HG02973 (cell line): Measurements from ENCODE around the gene TIMP2.
"Not testable (repeated sequence)": the region's sequence is repeated elsewhere in the genome, so short reads cannot be mapped to it uniquely, and the experiment has no call there.

Source experiments
- ATAC-seq: cut with Tn5 transposase; IDR thresholded peaks from one replicate; pipeline ENCODE4 v1.9.1; 2021; ENCODE audit warnings: moderate library complexity; ENCODE audit not compliant: unreplicated experiment

TIMP2 gene

DNA sequence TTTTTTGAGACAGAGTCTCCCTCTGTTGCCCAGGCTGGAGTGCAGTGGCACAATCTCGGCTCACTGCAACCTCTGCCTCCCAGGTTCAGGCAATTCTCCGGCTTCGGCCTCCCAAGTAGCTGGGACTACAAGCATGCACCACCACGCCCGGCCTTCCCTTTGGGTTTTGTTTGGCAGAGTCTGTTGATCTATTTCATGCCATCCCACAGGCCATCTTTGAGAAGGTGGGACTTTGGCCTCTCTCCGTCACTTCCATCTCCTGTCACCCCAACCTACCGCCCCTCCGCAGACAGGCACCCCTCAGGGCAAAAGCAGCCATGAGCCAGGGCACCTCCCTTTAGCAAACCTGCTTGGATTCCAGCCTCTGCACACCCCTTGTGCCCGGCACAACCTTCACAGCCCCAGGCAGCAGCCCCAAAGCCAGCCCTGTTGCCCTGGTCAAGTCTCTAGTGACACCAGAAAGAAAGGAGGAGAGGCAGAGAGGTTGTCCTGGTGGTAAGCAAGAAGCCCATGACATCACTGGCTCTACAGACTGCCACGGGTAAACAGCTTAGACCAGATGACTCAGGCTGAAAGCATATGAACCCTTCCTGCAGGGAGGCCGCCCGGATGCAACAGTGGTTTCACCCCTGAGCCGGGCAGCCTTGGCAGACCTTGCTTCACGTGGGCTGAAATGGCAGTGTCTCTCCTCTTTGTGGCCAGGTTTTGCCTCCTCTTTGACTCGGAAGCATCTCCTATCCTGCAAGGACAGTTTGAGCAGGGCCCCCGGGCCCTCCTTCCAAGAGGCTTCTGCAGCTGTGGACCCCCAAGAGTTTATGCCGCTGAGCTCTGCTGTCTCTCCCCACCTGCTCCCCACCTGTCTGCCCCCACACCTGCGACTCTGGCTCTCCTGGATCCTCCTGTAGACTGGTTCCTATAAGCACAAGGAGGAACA, 8.1 kb upstream of the TIMP2 start:
- ATAC-seq = no peak

DNA sequence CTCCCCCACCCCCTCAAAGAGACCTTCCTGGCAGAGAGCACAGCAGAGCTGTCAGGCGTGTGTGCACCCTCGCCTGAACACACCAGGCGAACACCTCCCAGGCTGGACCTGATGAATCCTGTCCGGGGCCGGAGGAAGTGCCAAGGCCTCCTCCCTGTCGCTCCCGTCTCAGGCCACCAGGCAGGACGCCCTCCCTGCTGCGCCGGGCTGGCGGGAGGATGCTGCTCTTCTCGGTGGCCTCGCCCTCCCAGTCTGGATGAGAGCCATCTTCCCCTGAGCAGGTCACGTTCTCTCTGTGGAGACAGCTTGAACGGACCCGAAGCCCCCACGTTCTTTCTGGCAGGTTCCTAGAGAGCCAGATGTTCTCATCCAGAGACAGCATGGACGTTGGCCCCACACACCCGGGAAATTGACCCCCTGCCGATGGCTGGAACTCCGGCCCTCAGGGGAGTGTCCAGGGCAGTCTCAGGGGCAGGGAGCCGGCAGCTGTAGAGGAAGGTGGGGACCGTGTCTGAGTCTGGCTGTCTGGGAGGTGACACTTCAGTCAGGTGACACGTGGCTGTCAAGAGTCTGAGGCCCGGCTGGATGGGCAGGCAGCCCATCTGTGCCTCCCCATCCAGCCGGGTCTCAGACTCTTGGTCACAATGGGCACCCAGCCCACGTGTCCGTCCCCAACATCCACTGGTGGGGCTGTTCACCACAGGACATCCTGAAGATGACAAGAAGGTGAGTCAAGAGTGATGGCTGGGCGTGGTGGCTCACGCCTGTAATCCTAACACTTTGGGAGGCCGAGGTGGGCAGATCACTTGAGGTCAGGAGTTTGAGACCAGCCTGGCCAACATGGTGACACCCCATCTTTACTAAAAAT, 5.0 kb upstream of the TIMP2 start:
- ATAC-seq = no peak

DNA sequence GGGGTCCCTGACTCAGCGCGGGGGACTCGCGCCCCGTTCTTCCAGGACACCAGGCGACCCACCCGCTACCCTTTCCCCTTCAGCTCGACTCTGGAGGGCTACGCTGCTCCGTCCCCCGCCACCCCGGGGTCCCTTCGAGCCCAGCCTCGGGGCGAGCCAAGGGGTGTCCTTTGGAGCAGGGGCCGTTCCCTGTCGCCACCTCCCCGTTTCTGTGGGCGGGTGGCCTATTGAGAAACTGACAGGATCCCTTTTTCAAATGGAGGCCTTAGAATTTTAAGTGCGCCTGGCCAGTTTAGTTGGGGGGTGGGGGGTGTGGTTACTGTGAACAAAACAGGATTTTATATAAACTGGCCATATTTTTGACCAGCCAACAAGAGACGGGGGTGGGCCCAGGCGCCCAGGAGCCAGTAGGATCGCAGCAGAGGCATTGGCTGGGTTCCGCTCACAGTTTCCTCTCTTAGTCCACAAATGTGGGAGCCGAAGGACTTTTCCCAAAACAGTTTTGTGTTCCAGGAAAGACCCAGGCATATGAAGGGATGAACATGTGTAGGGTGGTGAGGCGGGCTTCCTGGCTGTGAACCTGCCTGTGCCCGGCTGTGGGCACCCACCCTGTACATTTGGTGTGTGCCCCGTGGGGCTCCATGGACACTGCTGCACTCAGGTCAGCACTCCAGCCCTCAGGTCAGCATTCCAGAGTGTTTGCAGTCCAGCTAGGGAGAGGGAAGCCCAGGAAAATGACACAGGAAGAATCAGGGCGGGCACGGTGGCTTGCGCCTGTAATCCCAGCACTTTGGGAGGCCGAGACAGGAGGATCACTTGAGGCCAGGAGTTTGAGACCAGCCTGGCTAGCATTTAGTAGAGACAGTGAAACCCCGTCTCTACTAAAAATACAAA, 722 bp upstream of the TIMP2 start:
- no peak for ATAC-seq

DNA sequence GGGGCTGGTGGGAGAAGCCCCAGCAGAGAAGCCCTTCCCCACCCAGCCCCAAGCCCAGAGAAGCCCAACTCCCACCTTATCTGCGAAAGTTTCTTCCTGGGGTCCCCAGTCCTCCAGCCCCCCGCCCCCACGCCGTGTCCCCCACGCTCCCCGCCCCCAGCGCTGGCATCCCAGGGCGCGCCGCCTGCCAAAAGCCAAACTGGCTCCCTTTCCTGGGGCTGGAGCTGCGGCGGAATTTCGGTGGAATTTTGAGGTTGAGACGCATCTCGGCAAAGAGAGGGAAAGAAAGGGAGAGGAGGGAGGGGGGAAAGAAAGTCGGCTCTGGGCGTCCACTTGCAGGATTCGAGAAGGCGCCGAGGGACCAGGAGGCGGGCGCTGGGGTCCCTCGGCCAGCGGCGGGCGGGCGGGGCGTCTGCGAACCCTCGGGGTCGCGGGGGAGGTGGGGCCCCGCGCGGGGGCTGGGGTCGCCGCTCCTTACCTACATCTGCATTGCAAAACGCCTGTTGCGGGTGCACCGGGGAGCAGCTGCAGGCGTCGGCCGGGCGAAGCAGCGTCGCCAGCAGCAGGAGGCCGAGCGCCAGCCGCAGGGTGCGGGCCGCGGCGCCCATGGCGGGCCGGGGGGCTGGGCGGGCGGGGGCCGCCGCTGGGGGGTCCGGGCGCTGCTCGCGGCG, 571 bp downstream of the TIMP2 start:
- no peak for ATAC-seq

DNA sequence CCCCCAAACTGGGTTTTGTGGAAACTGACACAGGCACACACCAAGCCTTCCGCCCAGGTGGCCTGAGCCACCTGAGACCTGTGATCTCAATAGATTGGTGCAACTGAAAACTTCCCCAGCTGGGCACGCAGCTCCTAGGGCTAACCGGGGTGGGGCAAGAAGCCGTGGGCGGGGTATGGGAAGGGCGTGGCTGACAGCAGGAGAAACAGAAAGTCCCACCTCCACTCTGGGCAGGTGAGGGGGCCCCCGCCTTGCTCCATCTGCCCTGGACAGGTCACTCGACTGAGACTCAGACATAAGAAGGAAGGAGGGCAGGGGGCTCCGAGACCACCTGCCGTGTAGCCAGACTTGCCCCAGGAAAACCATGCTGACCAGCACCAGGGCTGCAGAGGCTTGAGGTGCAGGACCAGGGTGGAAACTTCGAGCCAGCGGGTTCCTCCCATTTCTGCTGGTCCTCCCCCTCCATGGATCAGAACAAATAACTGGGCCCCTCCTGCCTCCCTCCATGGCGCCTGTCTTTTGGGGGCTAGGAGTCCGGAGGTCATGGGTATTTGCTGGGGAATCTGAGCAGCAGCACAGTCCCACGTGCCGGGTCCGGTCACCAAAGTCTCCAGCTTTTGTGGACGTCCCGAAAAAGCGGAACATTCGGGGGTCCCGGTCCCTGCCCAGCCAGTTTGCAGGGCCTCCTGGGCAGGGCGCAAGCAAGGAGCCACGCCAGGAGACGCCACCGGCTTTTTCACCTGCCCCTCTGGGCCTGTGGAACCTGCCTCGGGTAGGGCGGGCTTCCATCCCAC, 1.3 kb downstream of the TIMP2 start:
- ATAC-seq = no peak

DNA sequence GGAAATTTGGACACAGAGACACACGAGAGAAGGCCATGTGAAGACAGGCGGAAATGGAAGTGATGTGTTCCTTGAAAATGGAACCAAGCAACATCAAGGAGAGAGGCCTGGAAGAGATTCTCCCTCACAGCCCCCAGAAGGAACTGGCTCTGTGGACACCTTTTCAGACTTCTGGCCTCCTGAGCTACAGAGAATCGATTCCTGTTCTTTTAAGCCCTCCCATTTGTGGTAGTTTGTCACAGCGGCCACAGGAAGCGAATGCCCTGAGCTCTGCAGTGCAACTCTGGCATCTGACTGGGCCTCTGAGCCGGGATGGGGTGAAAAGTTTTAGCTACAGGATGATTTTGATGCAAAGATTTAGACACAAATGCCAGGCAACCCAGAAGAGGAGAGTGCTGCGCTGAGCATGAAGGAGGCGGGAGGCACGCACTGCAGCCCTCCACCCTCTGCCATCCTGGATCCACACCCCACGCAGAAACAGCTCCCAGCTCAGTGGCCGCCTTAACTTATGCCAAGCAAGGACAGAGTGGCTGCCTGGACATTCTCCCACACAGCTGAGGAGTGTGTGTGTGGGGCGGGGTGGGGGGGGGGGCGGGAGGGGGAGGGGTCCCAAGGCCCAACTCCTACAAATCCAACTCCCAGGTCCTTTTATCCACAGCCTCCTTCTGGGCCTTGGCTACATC, 2.2 kb downstream of the TIMP2 start:
- ATAC-seq = no peak

DNA sequence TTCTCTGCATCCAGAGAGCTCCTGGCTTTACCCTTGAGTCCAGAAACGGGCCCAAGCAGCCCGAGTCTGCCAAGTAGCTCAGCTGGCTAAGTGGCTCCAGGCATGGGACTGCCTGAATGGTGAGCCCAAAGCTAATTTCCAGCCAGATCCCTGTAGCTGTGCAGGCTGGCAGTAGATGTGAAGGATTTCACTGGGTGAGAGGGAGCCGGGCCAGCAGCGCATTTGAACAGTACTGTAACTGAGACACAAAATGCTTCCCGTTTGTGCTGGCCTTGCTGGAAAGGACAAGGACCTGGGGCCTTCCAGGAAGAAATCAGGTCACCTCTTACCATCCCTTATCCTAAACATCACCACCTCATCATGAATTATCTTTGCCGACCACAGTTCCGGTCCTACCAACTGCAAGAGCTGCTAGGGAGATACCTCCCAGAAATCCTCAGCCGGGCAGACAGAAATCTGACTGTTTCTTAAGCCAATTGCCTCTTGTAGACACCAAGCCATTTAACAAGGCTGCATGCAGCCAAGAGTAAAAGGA, 3.7 kb downstream of the TIMP2 start:
- ATAC-seq = no peak

DNA sequence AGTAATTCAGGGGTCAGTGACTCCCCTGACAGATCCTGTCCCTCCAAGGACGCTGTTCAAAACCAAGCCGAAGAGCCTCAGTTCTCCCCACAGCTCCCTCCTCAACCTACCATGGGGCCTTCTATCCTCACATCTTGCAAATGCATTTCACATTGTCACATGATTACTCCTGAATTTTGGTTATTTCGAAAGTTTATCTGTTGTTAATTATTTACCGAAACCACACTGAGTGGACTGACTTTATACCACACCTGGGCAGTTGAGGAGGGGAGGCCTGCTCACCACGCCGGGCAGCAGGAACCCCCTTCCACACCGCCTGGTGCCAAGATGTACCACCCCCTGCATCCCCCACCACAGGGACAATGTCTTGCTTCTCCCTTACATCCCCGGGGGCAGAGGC, 4.7 kb downstream of the TIMP2 start:
- ATAC-seq = no peak

DNA sequence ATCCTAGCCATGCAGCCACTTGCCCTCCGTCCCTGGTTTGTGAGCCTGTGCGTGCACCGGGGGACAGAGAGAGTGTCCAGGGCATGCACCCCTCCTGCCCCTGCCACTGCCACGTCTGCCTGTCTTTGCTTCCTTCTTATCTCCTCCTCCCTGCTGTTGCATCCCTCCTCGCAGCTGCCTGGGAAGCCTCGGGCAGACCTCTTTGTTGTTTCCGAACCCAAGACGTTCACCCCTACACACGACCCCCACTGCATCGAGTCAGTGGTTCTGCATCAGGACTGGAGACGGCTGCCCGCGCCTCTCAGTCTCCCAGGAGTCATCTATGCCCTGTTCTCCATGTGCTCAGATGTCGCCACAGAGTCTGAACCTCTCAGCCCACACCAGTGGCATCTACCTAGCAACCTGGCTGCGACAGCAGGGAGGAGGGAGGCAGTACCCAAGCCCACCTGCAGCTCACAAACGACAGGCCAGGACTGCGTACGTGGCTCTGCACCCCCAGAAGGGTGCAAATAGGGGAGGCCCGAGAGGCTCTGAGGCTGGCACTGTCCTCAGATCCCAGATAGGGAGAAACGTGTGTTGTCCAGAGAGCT, 5.2 kb downstream of the TIMP2 start:
- ATAC-seq = no peak

DNA sequence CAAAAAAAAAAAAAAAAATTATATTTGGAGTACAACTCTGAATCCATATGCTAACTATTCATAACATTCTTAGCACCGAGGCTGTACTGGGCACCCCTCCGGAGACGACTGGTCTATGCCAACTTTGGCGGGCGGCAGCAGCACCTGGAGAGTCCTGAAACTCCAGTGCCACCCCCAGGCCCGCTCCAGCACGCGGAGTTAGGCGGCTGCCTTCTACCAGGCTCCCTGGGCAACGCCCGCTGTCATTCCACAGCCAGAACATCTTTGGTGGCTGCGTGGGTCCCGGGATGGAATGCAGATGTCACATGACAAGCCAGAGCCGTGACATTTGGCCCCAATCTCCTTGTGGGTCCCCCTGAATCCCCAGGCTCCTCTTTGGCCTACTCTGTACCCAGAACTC, 6.2 kb downstream of the TIMP2 start:
- no peak for ATAC-seq

DNA sequence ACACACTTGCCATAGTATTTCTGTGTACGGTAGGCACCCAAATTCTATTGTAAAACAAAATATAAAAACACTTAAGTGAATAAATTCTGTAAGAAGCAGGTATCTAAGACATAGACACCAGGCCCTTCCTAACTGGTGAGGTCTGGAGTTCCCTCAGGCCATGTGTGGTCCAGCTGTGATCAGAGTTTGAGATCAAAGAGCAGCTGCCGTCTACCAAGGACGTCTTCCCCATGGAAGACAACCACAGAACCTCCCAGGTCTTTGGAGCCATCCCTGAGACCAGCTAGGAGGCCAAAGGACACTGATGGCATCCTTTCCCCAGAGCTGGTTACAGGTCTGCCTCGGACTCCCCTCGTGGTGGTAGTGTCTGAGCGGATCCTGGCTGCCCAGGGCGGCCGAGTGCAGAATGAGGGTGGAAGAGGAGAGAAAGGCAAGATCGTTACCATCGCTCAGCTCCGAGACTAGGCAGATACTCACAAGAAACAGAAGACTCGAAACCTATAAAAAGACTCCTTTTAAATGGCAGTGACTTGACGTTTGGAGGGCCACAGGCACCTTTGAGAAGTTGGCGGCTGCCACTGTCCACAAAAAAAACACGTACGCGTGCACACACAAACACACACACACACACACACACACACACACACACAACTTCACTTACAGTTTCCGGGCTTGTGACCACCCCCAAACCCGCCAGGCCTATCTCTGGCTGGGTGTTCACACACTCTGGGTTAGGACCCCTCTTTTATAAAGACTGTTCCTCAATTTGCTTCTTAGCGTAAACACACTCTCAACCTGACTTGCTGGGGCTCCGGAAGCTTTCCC, 7.5 kb downstream of the TIMP2 start:
- ATAC-seq = no peak

DNA sequence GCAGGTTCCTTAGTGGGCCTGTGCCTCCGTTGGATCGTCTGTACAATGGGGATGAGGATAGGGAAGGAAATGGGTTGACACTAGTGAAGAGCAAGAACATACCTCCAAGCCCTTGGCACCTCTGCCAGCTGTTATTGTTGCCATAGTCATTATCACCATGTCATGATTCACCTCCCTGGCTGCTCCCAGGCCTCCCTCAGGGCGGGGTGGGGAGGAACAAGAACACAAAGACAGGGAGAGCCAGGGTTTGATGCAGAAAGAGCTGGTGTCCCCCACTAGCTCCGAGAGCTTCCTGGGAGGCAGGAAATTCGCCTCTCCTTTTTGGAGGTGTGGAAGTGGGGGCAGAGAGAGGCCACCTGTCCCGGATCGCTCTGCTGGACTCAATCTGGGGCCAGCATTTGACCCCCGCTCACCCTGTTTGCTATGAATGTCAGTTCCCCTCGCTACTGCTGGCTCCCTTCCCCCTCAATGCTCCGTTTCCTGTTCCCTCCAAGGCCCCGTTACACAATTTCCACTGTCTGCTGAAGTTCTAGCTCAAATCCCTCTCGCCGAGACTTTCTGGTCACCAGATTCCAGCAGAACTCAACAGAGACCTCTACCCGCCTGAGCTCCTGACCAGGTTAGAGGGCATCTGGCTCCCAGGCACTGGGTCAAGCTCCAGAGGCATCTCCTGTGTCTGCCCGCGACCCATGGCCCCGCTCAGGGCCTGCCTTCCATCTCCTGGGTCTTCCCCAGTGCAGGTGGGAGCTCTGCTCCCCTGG, 9.1 kb downstream of the TIMP2 start:
- no peak for ATAC-seq

DNA sequence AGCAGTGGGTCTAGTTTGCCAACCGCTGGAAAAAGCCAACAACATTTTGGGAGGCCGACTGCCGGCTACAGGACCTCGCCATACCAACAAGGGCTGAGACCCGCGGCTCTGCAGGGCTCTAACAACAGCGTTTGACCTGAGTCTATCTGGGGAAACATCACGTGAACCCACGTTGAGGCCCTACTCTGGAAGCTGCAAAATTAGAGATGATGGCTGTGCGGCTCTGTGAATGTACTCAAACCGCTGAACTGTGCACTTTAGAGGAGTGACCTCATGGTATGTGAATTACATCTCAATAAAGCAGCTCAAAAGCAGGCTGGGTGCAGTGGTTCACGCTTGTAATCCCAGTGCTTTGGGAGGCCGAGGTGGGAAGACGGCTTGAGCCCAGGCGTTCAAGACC, 12.1 kb downstream of the TIMP2 start:
- ATAC-seq = no peak

DNA sequence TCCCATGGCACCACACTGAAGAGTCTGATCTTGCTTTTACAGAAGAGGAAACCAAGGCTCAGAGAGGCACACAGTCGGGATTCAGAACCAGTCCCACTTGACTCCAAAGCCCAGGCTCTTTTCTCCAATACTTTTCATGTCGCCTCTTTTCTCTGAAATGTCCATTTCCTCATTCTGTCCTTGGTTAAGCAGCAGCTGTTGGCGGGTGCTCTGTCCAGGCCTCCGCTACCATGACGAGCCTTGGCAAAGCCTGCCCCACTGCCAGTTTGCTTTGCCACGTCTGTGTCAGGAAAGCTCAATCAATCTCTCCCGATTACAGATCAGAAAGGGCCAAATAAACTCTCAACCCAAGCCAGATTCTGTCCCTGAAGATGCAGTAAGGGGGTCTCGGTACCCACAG, 13.1 kb downstream of the TIMP2 start:
- no peak for ATAC-seq

DNA sequence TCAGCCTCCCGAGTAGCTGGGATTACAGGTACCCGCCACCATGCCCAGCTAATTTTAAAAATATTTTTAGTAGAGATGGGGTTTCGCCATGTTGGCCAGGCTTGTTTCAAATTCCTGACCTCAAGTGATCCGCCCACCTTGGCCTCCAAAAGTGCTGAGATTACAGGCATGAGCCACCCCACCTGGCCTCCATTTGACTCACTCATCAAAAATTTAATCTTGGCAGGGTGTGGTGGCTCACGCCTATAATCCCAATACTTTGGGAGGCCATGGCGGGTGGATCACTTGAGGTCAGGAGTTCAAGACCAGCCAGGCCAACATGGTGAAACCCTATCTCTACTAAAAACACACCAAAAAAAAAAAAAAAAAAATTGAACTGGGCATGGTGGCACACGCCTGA, 13.6 kb downstream of the TIMP2 start:
- ATAC-seq = not testable (repeated sequence)

DNA sequence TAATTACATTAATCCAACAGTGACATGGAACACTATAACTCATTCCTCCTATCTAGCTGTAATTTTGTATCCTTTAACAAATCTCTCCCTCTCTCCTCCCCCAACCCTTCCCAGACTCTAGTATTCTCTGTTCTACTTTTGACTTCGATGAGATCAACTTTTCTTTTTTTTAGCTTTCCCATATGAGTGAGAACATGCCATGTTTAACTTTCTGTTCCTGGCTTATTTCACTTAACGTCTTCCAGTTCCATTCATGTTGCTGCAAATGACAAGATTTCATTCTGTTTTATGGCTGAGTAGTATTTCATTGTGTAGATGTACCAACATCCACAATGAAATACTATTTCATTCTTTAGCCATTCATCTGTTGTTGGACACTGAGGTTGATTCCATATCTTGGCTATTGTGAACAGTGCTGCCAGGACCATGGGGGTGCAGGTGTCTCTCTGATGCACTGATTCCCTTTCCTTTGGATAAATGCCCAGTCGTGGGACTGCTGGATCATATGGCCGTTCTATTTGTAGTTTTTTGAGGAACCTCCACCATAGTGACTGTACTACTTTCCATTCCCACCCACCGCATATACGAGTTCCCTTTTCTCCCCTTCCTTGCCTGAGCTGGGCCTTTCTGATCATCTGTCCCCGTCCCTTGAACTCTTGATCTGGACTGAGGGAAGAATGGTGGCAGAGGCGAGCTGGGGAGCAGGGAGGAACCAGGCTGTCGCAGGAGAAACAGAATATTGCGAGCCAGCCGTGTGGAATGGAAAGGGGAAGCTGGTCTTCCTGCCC, 14.5 kb downstream of the TIMP2 start:
- ATAC-seq = no peak
